T-helper 2 cell treated with Interferon-gamma antibody and Interleukin-4, amounts not matched to agents 100 ng/mL and 5 ng/mL, for 36 hours (primary cell): ENCODE results near the gene MTHFD2L. TPM values are rescaled to one million over a fixed set of nuclear protein-coding genes. Genes with fewer than 3 reads are reported as not detected.

ENCODE experiments used
- intact Hi-C: fragments of 100-400 bp; cut with micrococcal nuclease; formaldehyde crosslinking; loops from one replicate; pipeline ENCODE4 v1.15.1; 2023
- total RNA-seq: library from RNA; stranded (reverse); gene quantifications from 2 replicates; pipeline ENCODE4 v1.2.3, GENCODE V29; 2022

MTHFD2L gene
- 7.4 and 9.1 TPM in 2 replicates for total RNA-seq

DNA sequence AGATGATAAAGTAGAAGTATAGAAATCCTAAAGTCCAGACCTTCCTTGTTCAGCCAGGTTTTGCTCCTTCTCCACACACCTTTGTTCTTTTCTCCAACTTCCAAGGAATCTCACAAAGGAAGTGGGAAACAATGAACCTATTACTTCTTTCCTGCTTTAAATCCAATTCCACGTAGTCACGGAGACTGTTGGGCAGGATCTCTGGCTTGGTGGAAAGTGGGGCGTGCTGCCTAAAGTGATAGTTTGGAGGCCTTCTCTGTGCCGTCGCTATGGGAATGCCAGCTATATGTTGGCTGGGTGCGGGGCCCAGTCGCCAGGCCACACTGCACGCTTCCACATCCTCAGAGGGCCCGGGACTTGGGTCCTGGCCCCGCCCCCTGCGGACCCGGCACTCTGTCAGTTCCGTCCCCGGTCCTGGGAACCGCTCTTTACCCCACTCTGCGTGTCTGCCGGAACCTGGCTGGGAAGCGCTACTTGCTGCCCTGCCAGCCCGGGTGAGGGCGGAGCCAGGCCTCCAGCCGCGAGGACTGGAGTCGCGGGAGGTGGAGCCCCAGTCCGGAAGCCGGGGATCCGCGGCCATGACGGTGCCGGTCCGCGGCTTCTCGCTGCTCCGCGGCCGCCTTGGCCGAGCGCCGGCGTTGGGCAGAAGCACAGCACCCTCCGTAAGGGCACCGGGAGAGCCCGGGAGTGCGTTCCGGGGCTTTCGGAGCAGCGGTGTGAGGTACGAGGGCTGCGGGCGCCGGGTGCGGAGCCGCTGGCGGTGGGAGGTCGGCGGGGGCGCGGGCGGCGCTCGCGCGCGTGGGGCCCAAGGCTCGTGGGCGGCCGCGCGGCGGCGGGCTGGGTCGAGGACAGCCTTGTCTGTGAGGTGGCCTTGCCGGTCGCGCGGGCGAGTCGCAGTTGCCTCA is at the start of gene MTHFD2L:
TSS of gene MTHFD2L (plus strand) at position 558 of the 905 bp plus-strand sequence. CDS start at position 579, 21 bp downstream.
- intact Hi-C loops = loop anchor here (2.0 to 5.0 kb wide), 2 partner anchors 899 to 1989 kb away; partner anchors contain the start of genes ANKRD17 and NUP54

DNA sequence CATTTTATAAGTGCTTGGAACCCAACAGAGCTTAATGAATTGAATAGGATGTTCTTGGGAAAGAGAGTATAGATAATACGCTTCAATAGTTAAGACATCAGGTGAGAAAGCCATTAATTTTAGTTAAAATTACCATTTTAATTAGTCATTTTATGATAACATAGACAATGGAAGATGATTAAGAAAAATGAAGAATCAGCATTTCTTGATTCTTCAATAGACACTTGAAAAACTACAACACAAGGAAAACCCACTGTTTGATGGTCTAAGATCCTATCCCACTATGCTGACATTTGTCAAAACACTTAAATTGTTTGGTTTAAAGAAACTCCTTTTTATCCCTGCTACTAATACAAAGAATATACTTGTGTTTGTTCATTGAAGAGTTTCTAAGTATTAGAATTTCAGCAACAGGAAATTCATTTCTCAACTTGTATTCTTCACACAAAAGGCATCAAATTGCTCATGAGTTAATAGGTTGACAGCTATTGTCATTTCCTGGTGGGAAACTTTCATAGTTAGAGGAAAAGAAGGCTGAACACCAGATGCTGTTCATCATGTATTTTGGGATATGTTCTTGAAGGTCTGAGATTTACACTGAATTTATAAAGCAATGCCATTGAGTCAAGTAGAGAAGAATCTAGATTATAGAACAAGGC is 49.3 kb upstream of the MTHFD2L start:
- intact Hi-C loops = no loop called here

DNA sequence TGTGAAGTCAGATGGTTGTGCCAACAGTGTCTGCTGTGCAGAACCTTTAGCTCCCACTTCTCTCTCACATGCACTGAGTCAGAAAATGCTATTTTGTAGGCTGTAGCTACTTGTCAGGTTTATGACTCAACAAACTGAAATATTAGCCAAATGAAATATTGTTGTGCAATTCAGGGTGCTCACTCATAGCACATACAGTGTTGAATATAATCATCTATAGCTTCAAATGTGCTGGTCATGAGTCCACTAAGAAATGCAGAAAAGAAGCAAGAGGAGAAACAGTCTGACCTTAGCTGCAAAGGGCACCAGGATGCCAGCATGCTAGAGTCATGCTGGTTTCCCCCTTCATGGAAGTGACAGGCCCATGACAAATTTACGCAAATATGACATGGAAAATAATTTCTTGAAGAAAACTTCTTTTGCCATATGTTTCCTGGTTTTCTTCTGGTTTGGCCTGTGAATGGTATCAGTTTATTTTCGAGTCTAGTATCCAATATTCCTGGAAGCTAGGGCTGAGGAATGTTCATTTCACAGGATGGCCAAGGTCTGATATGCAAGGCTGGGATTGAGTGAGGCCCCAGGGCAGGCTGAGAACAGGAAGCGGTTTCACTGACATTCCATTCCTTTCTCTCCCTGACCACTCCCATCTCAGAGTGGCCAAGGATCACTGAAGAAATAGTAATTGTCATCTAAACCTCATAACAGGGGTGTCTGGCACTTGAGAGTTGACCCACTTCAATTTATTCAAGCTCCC is 48.6 kb upstream of the MTHFD2L start:
- intact Hi-C loops = no loop called here

DNA sequence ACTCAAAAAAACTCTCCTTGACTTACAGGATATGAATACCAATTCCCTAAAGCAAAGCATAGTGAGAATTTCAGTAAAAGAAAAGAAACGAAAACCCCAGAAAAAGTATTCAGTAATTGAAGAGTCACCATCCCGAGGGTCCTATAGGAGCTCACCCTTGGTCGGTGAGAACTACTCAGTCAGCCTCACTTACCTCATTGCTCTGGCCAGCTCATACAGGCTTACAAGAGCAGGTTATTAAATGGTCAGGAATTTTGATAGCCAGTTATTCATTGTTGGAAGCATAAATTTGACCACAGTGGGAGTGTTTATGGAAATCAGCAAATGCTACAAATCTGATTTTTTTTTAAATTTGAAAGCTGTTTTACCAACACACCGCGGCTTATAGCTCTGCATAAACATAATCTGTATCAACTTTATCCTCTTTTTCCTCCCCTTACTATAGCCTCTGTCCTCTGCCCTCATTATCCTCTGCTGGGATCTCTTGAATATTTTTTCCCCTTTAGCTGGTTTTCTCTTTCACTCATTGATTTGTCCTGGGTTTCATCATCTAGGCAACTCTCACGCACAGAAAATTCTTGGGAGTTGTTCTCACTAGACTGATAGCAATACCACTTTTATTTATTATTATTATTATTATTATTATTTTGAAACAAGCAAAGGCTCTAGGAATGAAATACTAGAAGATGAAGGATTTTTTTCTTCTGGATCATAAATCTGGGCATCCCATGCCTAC is 47.9 kb upstream of the MTHFD2L start:
- intact Hi-C loops = no loop called here

DNA sequence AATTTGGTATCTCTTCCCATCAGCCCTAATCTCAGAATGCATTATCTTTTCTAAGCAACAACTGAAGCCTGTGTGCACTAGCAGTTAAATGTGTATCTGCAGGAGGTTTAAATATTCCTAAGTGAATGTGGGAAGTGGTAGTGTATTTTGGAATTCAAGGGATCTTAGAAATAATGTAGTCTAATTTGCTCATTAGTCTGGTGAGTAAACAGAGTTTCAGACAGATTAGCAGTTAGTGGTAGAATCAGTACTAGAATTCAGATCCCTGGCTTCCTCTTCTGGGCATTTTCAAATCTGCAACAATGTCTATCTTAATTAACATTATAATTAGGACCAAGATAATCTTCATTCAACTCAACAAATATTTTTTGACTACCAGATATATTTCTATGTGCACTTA is 47.2 kb upstream of the MTHFD2L start:
- intact Hi-C loops = no loop called here

DNA sequence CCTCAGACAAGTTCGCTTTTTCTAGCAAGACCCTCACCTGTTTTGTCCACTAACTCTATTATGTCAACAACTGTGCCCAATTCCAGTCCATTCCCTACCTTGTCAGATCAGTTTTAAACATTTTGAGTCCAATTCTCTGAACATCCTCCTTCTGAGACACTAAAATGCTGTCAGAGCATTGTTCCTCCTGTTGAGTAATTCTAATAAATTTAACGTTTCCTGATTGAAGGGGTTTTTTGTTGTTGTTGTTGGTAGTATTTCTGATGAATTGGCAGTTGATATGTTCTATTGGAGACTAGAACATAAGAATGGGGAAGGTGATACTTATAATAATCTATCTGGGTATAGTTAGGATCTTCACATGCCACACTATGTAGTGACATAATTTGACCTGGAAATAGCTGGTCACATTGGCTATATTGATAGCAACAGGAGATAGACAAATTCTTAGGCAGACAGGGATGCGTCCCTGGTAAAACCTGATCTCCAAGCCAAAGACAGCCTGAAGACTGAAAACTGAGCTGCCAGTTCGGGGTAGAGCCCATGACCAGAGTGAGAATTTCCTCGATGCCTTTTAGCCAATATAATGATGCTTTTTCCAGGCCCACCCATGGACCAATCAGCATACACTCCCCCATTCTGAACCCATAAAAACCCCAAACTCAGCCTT is 46.5 kb upstream of the MTHFD2L start:
- intact Hi-C loops = no loop called here

DNA sequence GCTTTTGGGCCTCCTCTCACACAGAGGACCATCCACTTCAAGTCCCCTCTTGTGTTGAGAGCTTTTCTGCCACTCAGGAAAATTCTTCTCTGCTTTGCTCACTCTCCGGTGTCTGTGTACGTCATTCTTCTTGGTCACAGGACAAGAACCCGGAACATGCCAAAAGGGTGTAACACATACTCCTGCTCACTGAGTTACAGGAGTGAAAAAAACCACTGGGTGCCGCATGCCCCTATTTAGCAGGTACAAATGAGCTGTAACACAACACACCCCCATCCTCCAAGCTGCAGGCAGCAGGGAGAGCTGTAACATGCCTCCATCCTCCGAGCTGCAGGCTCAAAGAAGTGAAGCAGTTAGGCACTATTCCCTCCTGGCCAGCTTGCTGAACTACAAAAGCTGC is 45.9 kb upstream of the MTHFD2L start:
- intact Hi-C loops = no loop called here

DNA sequence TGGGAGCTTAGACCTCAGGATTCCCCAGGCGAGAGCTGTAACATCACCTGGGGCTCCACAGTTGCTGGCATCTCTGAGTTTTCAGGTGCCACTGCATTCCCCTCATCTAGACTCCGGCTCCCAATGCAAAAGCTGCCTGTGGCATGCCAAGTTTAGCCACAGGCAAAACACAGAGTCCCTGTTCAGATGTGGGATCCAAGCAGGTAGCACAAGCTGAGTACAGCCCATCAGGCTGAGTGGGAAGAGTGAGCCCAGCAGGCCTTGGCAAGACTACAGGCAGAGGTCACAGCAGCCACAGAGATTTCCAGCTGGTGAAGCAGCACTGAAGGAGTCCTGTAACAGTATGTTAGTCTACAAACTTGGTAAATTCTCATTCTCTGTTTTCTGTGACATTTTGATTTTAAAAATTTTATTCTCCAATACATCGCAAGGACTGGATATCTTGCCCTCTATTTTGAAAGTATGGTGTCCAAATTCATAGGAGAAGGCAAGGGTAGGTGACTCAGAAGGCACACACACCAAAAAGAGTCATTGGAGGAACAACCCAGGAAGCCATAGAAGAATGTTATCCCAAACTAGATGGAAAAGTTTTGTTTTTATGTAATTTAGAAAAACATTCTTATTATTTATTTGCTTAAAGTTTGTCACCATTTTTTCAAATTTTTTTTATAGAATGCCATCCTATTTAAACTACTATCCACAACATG is 45.4 kb upstream of the MTHFD2L start:
- intact Hi-C loops = no loop called here

DNA sequence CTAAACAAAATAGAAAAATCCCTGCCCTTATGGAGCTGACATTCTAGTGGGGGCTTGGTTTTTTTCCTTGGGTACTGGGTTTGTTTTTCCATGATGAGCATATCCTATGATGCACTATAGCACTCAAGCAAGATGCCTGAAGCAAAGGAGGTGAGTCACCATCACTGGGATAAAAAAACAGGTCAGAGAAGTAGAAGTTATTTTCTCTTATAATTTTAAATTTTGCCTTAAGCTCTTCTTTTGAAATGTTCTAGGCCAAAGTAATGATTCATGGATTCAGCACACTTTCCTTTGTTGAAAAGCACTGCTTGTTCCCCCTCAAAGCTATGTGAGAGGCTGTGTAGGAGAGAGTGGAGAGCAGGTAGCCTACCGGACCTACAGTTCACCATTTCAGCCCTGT is 43.7 kb upstream of the MTHFD2L start:
- intact Hi-C loops = no loop called here

DNA sequence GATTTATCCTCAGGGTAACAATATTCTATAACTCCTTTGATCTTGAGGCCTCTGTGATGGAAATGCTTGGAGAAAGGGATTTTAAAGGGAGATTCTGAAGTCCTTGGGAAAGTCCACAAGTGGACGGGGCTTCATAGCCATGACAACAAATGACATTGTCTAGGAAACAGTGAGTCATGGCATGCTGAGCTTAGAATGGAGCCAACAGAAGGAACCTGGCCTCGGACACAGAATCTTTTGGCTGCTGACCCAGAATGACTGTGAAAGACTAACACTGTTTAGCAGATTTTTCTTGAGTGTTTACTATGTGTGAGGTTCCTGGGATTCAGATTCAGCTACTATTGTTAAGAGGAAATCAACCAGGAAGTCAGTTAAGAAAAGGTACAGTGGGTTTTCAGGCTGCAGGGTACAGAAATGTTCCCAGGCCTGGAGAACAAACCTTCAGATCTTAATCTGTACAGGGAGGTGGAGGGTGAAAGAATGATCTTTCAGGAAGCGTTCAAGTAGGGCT is 40.8 kb upstream of the MTHFD2L start:
- intact Hi-C loops = no loop called here

DNA sequence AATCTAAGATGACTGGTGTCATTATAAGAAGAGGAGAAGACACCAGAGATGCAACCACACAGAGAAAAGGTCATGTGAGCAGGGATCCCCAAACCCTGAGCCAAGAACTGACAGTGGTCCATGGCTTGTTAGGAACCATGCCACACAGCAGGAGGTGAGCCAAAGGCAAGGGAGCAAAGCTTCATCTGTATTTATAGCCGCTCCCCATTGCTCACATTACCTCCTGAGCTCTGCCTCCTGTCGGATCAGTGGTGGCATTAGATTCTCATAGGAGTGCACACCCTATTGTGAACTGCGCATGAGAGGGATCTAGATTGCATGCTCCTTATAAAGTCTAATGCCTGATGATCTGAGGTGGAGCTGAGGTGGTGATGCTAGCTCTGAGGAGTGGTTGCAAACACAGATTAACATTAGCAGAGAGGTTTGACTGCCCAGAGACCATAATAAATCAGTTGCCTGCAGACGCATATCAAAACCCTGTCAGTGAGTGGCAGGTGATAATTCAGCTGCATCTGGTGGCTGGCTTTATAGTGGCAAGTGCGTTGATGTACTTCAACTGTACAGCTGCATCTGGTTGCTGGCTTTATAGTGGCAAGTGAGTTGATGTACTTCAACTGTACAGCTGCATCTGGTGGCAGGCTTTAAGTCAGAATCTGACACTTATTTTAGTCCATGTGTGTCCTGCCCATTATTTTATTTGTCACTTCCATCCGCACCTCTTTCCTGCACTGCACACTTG is 39.1 kb upstream of the MTHFD2L start:
- intact Hi-C loops = no loop called here

DNA sequence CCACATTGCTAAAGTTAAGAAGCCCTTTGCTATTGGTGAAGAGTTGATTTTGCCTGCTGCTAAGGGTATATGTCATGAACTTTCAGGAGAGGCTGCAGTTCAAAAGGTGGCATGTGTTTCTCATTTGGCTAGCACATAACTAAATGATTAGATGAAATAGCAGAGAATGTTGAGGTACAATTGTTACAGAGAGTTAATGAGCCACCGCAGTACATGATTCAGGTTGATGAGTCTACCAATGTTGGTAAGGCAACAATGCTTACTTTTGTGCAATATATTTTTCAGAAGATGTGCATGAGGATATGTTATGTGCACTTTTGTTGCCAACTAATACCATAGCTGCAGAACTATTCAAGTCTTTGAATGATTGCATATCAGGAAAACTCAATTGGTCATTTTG is 37.8 kb upstream of the MTHFD2L start:
- intact Hi-C loops = no loop called here

DNA sequence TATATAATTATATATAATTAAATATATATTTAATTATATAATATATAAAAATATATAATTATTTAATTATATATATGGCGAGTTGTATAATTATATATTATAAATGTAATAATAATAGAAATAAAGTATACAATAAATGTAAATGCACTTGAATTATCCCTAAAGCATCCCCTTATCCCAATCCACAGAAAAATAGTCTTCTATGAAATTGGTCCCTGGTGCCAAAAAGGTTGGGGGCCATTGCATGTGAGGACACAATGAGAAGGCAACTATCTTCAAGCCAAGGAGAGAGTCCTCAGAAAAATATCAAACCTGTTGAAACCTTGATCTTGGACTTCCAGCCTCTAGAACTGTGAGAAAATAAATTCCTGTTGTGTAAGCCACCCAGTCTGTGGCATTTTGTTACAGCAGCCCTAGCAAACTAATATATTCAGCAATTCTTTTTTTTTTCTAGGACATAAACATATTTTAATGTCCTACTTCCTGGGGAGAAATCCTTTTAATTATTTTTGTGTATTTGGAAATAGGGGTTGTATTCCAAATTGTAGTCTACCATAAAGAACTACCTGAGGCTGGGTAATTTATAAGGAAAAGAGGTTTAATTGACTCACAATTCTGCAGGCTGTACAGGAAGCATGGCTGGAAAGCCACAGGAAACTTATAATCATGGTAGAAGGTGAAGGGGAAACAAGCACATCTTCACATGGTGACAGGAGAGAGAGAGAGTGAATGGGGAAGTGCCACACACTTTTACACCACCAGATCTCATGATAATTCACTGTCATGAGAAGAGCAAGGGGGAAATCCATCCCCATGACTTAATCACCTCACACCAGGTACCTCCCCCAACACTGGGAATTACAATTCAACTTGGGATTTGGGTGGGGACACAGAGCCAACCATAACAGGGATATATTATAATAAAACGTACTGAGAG is 36.0 kb upstream of the MTHFD2L start:
- intact Hi-C loops = no loop called here

DNA sequence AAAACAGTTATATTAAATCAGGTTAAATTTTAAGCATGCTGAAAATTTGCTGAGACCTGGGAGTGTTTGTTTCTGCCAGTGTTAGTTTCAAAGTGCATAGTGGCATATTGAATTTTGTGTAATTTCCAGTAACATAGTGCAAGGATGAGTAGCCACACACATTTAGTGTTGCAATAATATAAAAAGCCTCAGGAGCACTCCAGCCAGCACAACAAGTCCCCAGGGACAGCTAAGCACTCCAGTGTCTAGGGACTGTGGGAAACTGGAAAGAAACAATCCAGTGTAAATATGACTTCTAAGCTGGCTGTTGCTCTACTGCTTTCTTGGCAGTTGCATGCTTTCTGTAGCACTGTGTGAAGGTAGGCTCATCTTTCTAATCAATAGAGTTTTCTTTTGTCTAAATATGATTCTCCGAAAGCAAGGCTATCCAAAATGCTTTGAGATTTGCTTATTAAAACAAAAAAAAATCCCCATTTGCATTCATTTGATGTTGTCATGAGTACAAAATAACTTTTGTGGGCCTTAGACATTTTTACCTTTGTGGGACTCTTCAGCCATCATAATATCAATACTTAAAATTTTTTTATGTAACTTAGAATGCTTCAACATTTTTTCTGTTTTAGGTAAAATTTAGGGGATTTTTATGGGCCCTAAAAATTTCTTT is 34.7 kb upstream of the MTHFD2L start:
- intact Hi-C loops = no loop called here

DNA sequence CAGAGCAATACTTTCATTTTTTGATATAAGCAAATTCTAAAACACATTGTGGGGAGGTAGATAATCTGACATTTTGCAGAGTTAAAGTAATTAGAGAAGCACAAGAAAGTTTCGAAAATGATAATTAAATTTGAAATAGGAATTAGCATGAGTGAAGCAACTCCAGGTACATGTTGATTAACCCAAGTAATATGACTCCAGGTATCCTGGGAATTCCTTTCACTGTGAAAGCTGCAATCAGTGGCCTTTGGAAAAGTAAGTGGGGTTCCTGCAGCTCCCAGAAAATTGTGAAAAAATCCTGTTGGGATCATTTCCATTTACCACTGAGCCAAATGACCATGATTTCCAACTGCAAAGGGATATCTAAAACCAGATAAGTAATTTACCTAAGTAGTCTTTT is 32.9 kb upstream of the MTHFD2L start:
- intact Hi-C loops = no loop called here

DNA sequence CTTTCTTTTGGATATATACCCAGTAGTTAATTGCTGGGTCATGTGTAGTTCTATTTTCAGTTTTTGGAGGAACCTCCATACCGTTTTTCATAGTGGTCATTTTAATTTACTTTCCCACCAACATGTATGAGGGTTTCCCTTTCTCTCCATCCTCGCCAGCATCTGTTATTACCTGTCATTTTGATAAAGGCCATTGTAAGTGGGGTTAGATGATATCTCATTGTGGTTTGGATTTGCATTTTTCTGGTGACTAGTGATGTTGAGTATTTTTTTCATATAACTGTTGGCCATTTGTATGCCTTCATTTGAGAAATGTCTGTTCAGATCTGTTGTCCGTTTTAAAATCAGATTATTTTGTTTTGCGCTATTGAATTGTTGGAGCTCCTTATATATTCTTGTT is 30.2 kb upstream of the MTHFD2L start:
- intact Hi-C loops = no loop called here

DNA sequence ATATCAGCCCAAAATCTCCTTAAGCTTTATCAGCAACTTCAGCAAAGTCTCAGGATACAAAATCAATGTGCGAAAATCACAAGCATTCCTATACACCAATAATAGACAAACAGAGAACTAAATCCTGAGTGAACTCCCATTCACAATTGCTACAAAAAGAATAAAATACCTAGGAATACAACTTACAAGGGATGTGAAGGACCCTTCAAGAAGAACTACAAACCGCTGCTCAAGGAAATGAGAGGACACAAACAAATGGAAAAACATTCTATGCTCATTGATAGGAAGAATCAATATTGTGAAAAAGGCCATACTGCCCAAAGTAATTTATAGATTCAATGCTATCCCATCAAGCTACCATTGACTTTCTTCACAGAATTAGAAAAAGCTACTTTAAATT is 27.1 kb upstream of the MTHFD2L start:
- intact Hi-C loops = loop anchor here (5.0 kb wide), 1 partner anchor 819 kb away; no protein-coding TSS in a partner anchor
